GM19452 (cell line): ENCODE results near the gene AP1S1.
"Not testable (repeated sequence)": the region's sequence is repeated elsewhere in the genome, so short reads cannot be mapped to it uniquely, and the experiment has no call there.

Experiments
- ATAC-seq: cut with Tn5 transposase; IDR thresholded peaks from one replicate; pipeline ENCODE4 v1.9.1; 2021; ENCODE audit not compliant: unreplicated experiment

Gene AP1S1

DNA sequence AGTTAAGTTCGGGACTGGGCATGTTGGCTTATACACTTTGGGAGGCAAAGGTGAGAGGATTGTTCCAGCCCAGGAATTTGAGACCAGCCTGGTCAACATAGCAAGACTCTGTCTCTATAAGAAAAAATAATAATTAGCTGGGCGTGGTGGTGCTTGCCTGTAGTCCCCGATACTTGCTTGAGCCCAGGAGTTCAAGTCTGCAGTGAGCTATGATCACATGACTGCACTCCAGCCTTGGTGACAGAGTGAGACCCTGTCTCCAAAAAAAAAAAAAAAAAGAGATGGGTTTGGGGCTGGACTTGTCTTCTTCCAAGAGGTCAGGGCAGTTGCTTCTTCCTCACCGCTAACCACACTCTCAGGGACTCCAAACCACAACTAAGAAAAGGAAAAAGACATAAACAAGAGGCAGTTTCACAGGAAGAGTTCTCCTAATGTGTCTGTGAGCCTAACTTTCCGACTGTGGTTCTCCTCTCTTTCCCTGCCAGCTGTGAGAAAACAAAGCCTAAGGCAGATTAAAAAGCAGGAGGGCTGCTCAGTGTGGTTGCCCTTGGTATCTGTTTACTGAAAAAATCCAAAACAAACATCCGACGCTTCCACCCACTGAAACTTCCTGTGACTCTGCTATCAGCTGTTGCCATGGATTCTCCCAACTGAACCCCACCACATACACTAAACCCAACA, 29.8 kb upstream of the AP1S1 start:
- no peak for ATAC-seq

- ATAC-seq = no peak
These were observed 28.2 kb upstream of the AP1S1 start for GRCh38 chr7:101125989-101126650.

- ATAC-seq = no peak
These were observed 27.4 kb upstream of the AP1S1 start, which contains the start of gene SERPINE1 for GRCh38 chr7:101126651-101127459. Gene SERPINE1 (plus strand): TSS chr7:101127104. CDS start chr7:101128394, 1,290 bp downstream.

DNA sequence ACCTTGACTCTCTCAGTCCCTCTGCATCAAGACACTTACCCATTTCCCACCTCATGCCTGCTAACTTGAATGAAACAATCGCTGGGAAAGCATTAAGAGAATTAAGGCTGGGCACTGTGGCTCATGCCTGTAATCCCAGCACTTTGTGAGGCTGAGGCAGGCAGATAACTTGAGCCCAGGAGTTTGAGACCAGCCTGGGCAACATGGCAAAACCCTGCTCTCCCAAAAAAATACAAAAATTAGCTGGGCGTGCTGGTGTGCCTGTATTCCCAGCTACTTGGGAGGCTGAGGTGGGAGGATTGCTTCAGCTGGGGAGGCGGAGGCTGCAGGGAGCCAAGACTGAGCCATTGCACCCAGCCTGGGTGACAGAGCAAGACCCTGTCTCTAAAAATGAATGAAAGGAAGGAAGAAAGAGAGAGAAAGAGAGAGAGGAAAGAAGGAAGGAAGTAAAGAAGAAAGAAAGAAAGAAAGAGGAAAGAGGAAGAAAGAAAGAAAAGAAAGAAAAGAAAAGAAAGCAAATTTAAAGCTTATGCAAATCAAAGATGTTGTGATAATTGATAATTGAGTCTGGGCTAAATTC, 26.7 kb upstream of the AP1S1 start:
- ATAC-seq = no peak

DNA sequence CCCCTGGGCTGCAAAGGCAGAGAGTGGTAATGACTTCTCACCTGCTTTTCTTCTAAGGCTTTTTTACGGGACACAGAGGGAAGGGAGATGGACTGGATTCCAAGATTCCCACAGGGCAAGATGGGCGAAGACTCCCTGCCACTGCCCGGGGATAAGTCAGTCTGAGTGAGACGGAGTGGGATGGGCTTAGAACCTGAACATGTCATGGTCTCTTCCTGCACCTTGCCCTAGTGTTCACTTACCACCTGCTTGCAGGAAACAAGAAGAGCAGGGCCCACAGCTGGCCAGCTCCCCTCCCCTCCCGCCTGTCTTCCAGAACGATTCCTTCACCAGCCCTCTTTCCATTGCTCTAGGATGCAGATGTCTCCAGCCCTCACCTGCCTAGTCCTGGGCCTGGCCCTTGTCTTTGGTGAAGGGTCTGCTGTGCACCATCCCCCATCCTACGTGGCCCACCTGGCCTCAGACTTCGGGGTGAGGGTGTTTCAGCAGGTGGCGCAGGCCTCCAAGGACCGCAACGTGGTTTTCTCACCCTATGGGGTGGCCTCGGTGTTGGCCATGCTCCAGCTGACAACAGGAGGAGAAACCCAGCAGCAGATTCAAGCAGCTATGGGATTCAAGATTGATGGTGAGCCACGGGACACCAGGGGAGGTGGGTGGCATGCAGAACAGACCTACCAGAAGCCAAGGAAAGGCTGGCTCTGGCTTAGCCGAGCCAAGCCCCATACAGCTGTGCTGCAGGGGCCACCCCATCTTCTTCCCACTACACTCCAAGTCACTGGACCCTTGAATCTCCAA, 26.0 kb upstream of the AP1S1 start:
- no peak for ATAC-seq

GRCh38 chr7:101129603-101130117, 24.6 kb upstream of the AP1S1 start:
- ATAC-seq = no peak

DNA sequence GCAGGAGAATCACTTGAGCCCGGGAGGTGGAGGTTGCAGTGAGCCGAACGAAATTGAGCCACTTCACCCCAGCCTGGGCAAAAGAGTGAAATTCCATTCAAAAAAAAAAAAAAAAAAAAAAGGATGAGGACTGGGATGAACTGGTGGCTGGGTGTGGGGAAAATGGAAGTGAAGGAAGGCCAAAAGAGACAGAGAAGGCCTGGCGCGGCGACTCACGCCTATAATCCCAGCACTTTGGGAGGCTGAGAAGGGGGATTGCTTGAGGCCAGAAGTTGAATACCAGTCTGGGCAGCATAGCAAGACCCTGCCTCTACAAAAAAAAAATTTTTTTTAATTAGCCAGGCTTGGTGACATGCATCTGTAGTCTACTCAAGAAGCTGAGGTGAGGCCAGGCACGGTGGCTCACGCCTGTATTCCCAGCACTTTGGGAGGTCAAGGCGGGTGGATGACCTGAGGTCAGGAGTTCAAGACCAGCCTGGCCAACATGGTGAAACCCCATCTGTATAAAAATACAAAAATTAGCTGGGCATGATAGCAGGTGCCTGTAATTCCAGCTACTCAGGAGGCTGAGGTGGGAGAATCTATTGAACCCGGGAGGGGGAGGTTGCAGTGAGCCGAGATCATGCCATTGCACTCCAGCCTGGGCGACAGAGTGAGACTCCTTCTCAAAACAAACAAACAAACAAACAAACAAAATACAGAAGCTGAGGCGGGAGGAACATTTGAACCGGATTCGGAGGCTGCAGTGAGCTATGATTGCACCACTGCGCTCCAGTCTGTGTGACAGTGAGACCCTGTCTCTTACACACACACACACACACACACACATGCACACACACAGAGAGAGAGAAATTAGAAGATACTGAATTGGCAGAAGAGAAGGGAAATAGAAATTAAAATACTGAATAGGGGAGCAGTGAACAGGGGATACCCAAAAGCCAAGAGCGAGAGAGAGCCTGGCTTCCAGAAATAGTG, 21.4 kb upstream of the AP1S1 start:
- ATAC-seq = not testable (repeated sequence)

DNA sequence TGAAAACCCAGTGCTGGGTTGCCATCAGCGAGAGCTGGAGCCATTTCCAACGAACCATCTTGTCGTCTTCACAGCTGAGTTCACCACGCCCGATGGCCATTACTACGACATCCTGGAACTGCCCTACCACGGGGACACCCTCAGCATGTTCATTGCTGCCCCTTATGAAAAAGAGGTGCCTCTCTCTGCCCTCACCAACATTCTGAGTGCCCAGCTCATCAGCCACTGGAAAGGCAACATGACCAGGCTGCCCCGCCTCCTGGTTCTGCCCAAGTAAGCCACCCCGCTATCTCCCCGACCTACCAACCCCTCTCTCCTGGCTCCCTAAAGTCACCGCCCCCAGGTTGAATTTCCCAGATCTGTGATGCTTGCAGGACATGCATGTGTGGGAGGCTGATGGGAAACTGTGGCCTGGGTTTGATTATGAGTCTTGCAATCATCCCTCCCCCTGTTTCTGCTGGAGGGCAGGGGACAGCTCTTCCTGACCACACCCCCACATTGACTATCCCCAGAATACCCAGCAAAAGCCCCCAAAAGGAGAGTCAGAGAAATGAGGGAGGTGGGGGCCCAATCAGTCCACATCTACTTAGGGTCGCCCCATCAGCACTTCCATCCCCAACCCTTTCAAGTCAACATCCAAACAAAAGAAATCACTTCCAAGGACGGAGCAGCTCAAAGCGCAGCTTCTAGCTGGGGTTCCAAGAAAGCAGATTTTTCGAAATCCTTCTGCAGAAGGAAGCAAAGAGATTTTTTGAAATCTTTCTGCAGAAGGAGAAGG, 20.5 kb upstream of the AP1S1 start:
- no peak for ATAC-seq

- no peak for ATAC-seq
These were observed 19.8 kb upstream of the AP1S1 start for GRCh38 chr7:101134399-101134980.

- peak; percentile 10 for ATAC-seq
These were observed 16.5 kb upstream of the AP1S1 start for GRCh38 chr7:101137651-101138212.

DNA sequence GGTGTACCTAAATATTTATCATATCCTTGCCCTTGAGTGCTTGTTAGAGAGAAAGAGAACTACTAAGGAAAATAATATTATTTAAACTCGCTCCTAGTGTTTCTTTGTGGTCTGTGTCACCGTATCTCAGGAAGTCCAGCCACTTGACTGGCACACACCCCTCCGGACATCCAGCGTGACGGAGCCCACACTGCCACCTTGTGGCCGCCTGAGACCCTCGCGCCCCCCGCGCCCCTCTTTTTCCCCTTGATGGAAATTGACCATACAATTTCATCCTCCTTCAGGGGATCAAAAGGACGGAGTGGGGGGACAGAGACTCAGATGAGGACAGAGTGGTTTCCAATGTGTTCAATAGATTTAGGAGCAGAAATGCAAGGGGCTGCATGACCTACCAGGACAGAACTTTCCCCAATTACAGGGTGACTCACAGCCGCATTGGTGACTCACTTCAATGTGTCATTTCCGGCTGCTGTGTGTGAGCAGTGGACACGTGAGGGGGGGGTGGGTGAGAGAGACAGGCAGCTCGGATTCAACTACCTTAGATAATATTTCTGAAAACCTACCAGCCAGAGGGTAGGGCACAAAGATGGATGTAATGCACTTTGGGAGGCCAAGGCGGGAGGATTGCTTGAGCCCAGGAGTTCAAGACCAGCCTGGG, 15.9 kb upstream of the AP1S1 start:
- peak; percentile 74 for ATAC-seq

DNA sequence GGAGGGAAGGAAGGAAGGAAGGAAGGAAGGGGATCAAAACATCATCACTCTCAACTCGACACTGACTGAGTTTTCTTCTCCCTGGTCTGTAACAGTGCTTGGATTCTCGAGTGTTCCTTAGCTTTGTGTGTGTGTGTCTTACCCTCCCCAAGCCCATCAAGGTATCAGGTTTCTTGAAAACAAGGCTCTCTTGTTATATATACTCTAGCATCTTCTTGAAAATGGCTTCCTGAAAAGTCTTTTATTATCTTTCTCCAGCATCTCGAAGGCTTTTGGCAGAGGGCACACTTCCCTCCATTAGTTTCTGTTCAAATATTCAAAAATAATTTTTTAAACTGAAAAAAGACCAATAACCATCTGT, 14.0 kb upstream of the AP1S1 start:
- ATAC-seq = no peak

GRCh38 chr7:101140746-101141382, 13.4 kb upstream of the AP1S1 start:
- ATAC-seq = no peak

- ATAC-seq = no peak
These were observed 2.2 kb upstream of the AP1S1 start for GRCh38 chr7:101151908-101152651.

DNA sequence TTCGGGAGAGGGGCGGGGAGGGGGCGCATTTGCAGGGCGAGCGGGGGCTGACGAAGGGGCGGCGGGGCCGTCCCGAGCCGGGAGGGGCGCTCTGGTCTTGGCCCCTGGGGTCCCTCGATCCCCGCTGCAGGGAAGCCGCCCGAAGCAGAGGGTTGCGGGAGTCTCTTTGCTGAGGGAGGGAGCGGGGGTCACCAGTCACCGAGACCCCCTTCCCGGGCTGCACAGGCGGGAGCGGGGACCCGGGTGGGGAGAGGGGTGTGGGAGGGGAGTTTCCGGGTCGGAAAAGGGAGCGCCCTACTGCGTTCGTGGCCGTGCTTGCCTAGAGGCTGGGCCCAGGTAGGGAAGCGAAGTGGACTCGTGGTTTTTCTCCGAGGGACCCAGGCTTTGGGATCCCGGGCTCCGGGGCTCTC, 422 bp downstream of the AP1S1 start:
- ATAC-seq = no peak

DNA sequence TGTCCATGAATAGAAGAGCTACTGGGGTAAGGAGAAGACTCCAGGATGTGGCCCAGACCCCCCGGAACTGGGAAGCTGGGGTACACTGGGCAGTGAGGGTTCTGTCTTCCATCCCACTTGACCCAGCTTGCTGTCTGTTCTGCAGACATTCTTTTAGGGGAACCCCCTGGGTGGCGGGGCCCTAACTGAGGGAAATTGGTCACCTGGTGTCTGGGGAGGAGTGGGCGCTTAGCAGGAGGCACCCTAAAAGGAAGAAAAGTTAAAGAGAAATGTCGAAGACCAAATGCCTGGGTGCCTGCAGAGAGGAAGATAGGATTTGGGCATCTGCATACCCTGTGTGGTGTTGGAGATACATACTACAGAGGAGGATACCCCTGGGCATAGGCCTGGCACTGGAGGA, 1.0 kb downstream of the AP1S1 start:
- no peak for ATAC-seq
